H9 (cell line): ENCODE measurements around the gene USP47. TPM values are rescaled to one million over a fixed set of nuclear protein-coding genes. Genes with fewer than 3 reads are reported as not detected.

Experiments
- DNase-seq: peaks from one replicate; pipeline ENCODE4 v3.0.0-alpha.2; 2017
- H2AFZ ChIP-seq: one replicate; pipeline ENCODE4 v1.6.1; 2013; ENCODE audit warnings: mild to moderate bottlenecking, low read length, control low read depth, moderate library complexity
- H2AK5ac ChIP-seq: 2 replicates; pipeline ENCODE4 v1.6.1; 2013; ENCODE audit warnings: low read length, control low read depth, mixed read lengths; ENCODE audit not compliant: insufficient read length
- H2BK120ac ChIP-seq: one replicate; pipeline ENCODE4 v1.6.1; 2013; ENCODE audit warnings: low read depth, mild to moderate bottlenecking, low read length, control low read depth, inconsistent platforms; ENCODE audit not compliant: poor library complexity, severe bottlenecking
- H2BK12ac ChIP-seq: 2 replicates; pipeline ENCODE4 v1.6.1; 2013; ENCODE audit warnings: low read length, control low read depth, mixed read lengths, low read depth; ENCODE audit not compliant: insufficient read length
- H2BK15ac ChIP-seq: 2 replicates; pipeline ENCODE4 v1.6.1; 2013; ENCODE audit warnings: low read depth, low read length, control low read depth
- H2BK20ac ChIP-seq: one replicate; pipeline ENCODE4 v1.6.1; 2013; ENCODE audit warnings: low read depth, mild to moderate bottlenecking, low read length, control low read depth, inconsistent platforms; ENCODE audit not compliant: poor library complexity, severe bottlenecking
- H2BK5ac ChIP-seq: 2 replicates; pipeline ENCODE4 v1.6.1; 2013; ENCODE audit warnings: low read length, control low read depth, mixed read lengths; ENCODE audit not compliant: insufficient read length
- H3K14ac ChIP-seq: 2 replicates; pipeline ENCODE4 v1.6.1; 2013; ENCODE audit warnings: low read length, control low read depth; ENCODE audit not compliant: insufficient read depth
- H3K18ac ChIP-seq: 2 replicates; pipeline ENCODE4 v1.6.1; 2013; ENCODE audit warnings: low read depth, mild to moderate bottlenecking, mixed read lengths, low read length, control low read depth; ENCODE audit not compliant: insufficient read length
- H3K23ac ChIP-seq: 2 replicates; pipeline ENCODE4 v1.6.1; 2013; ENCODE audit warnings: low read length, control low read depth, mixed read lengths, low read depth; ENCODE audit not compliant: insufficient read length
- H3K23me2 ChIP-seq: 2 replicates; pipeline ENCODE4 v1.6.1; 2013; ENCODE audit warnings: low read depth, mild to moderate bottlenecking, mixed read lengths, low read length, control low read depth; ENCODE audit not compliant: insufficient read length, poor library complexity, severe bottlenecking
- H3K27ac ChIP-seq: 2 replicates; pipeline ENCODE4 v1.5.1; 2013; ENCODE audit warnings: low read length, control low read depth, mixed read lengths, low read depth; ENCODE audit not compliant: insufficient read length
- H3K27me3 ChIP-seq: 2 replicates; pipeline ENCODE4 v1.6.1; 2013; ENCODE audit warnings: low read length, control low read depth, inconsistent platforms; ENCODE audit not compliant: insufficient read depth
- H3K4ac ChIP-seq: 2 replicates; pipeline ENCODE4 v1.6.1; 2013; ENCODE audit warnings: low read depth, mild to moderate bottlenecking, control low read depth, inconsistent platforms, low read length, moderate library complexity
- H3K4me1 ChIP-seq: 2 replicates; pipeline ENCODE4 v1.6.1; 2013; ENCODE audit warnings: low read length, control low read depth, inconsistent platforms; ENCODE audit not compliant: insufficient read depth
- H3K4me2 ChIP-seq: 2 replicates; pipeline ENCODE4 v1.6.1; 2013; ENCODE audit warnings: low read length, control low read depth, mixed read lengths; ENCODE audit not compliant: insufficient read length, insufficient read depth
- H3K56ac ChIP-seq: 2 replicates; pipeline ENCODE4 v1.6.1; 2013; ENCODE audit warnings: low read depth, mild to moderate bottlenecking, mixed read lengths, low read length, control low read depth; ENCODE audit not compliant: insufficient read length
- H3K79me1 ChIP-seq: 2 replicates; pipeline ENCODE4 v1.6.1; 2013; ENCODE audit warnings: low read depth, mild to moderate bottlenecking, moderate library complexity, low read length, control low read depth, inconsistent platforms; ENCODE audit not compliant: insufficient read depth, poor library complexity, severe bottlenecking
- H3K79me2 ChIP-seq: 2 replicates; pipeline ENCODE4 v1.6.1; 2013; ENCODE audit warnings: low read length, control low read depth, inconsistent platforms; ENCODE audit not compliant: insufficient read depth
- H3K9ac ChIP-seq: 2 replicates; pipeline ENCODE4 v1.6.1; 2013; ENCODE audit warnings: low read length, control low read depth, mixed read lengths; ENCODE audit not compliant: insufficient read length; ENCODE audit errors: extremely low read depth
- H3K9me3 ChIP-seq: one replicate; pipeline ENCODE4 v1.6.1; 2013; ENCODE audit warnings: low read depth, low read length, inconsistent platforms; ENCODE audit not compliant: control insufficient read depth
- H3T11ph ChIP-seq: one replicate; pipeline ENCODE4 v1.6.1; 2013; ENCODE audit warnings: mild to moderate bottlenecking, low read length, control low read depth, inconsistent platforms
- H4K20me1 ChIP-seq: one replicate; pipeline ENCODE4 v1.6.1; 2013; ENCODE audit not compliant: control insufficient read depth, insufficient read length, insufficient read depth
- H4K5ac ChIP-seq: 2 replicates; pipeline ENCODE4 v1.6.1; 2013; ENCODE audit warnings: low read depth, mild to moderate bottlenecking, mixed read lengths, low read length, control low read depth; ENCODE audit not compliant: insufficient read length
- H4K8ac ChIP-seq: replicated peaks from 2 replicates; pipeline ENCODE4 v1.6.1; 2013; ENCODE audit warnings: low read length, control low read depth, mixed read lengths, low read depth; ENCODE audit not compliant: insufficient read length
- H4K91ac ChIP-seq: 2 replicates; pipeline ENCODE4 v1.6.1; 2013; ENCODE audit warnings: low read depth, mild to moderate bottlenecking, moderate library complexity, mixed read lengths, low read length, control low read depth; ENCODE audit not compliant: insufficient read length
- H3K27ac Mint-ChIP-seq, 3 experiments: 2 replicates in 2 of 3; 3 replicates in 1 of 3; pipeline ENCODE4 v1.8.0; 2020 to 2021; ENCODE audit warnings: mixed read lengths in 3 of 3, mild to moderate bottlenecking in 1 of 3, moderate library complexity in 1 of 3
- H3K27me3 Mint-ChIP-seq: 2 replicates; pipeline ENCODE4 v1.8.0; 2021; ENCODE audit warnings: low read depth, mild to moderate bottlenecking, moderate library complexity, mixed read lengths
- H3K36me3 Mint-ChIP-seq, 3 experiments: 2 replicates in 2 of 3; 3 replicates in 1 of 3; pipeline ENCODE4 v1.8.0; 2020 to 2021; ENCODE audit warnings: low read depth in 3 of 3, mixed read lengths in 3 of 3; ENCODE audit not compliant: insufficient read depth in 1 of 3
- H3K4me1 Mint-ChIP-seq, 2 experiments: 2 replicates each; pipeline ENCODE4 v1.8.0; 2020; ENCODE audit warnings: mixed read lengths in 2 of 2
- H3K4me3 Mint-ChIP-seq, 2 experiments: 2 replicates in 1 of 2; 3 replicates in 1 of 2; pipeline ENCODE4 v1.8.0; 2020 to 2021; ENCODE audit warnings: mild to moderate bottlenecking in 2 of 2, mixed read lengths in 2 of 2, moderate library complexity in 1 of 2
- H3K9me3 Mint-ChIP-seq, 2 experiments: 2 replicates in 1 of 2; 3 replicates in 1 of 2; pipeline ENCODE4 v1.8.0; 2020; ENCODE audit warnings: mild to moderate bottlenecking in 2 of 2, mixed read lengths in 2 of 2, moderate library complexity in 1 of 2
- CTCF ChIP-seq: fragments of 200-600 bp; sonication (generic); conservative IDR thresholded peaks from 3 replicates; pipeline ENCODE4 v1.8.0; 2021; ENCODE audit warnings: antibody characterized with exemption, mild to moderate bottlenecking
- WGBS: extraction: QIAGEN DNeasy Blood & Tissue Kit; methylation state at CpG from one replicate; pipeline ENCODE4 v1.1.7; 2013; ENCODE audit warnings: missing lambda C conversion rate, low lambda C conversion rate, mixed read lengths; ENCODE audit not compliant: insufficient read length; ENCODE audit errors: extremely low coverage; 5-methylcytosine and 5-hydroxymethylcytosine counted together
- total RNA-seq: library from RNA; stranded (reverse); gene quantifications from 2 replicates; pipeline ENCODE4 v1.2.1, GENCODE V29; 2021

USP47 gene
- total RNA-seq, 1 experiment from 2014 or later: 26.7 TPM

- Histone ChIP-seq H3K79me2 (no peaks in the 10 kb centered on the region), H3K27ac (no peak overlapping the region), H2AFZ (no peak overlapping the region), H3K27me3 (no peaks in the 10 kb centered on the region), H2BK120ac (no peak overlapping the region), H3K9me3 (no peaks in the 10 kb centered on the region), H3K23me2 (no peaks in the 10 kb centered on the region), H2BK5ac (no peak overlapping the region), H2BK12ac (no peak overlapping the region), H3K4me1 (no peaks in the 10 kb centered on the region), H3K14ac (no peak overlapping the region), H2AK5ac (no peak overlapping the region), H3K4ac (no peak overlapping the region), H2BK20ac (no peak overlapping the region), H3K18ac (no peak overlapping the region), H3K9ac (no peak overlapping the region), H4K91ac (no peak overlapping the region), H4K20me1 (no peaks in the 10 kb centered on the region), H2BK15ac (no peak overlapping the region), H3K79me1 (no peaks in the 10 kb centered on the region), H3T11ph (no peak overlapping the region), H3K4me2 (no peak overlapping the region), H4K8ac (no peak overlapping the region), H3K23ac (no peak overlapping the region), H4K5ac (no peak overlapping the region), H3K56ac (no peak overlapping the region)
- WGBS: no CpG with 5 or more reads among the region's 2 CpGs
- DNase-seq: no peak
- H3K27ac Mint-ChIP-seq: no peak overlapping the region
- H3K36me3 Mint-ChIP-seq: peaks cover 19 to 30% (median 30%) of the 10 kb centered on the region in 3 experiments; a peak in 6 of 7 replicates
- no peak overlapping the region for H3K4me3 Mint-ChIP-seq
- TF ChIP-seq CTCF: no peak
- 0 out of 4 replicates have a peak, but pooled peaks cover 2% of the 10 kb centered on the region in 2 experiments for H3K4me1 Mint-ChIP-seq
- H3K27me3 Mint-ChIP-seq: no peaks in the 10 kb centered on the region
- no peaks in the 10 kb centered on the region for H3K9me3 Mint-ChIP-seq
These were observed 40.8 kb downstream of the USP47 start for GRCh38 chr11:11882539-11882938.
